Omental fat pad (tissue), 4 donors: ENCODE data around the gene MRC1. TPM values are rescaled to one million over a fixed set of nuclear protein-coding genes. Genes with fewer than 3 reads are reported as not detected.

Source experiments
- ATAC-seq: fragments of 150-250 bp; one replicate; pipeline ENCODE4 v1.9.1; 2016; ENCODE audit warnings: mild to moderate bottlenecking, moderate library complexity; ENCODE audit not compliant: low FRiP score
- DNase-seq: peaks from one replicate; pipeline ENCODE4 v3.0.0-alpha.2; 2019; ENCODE audit warnings: low spot score
- total RNA-seq, 4 donors: library from RNA; depleted of rRNA; stranded (reverse); fragments of >200 nt; gene quantifications; one replicate each; pipeline ENCODE4 v1.1.0, GENCODE V29; 2016
- TF ChIP-seq, protein P1 (sequence below), 3 donors: fragments of 450-650 bp; IDR thresholded peaks; one replicate each; pipeline ENCODE4 v1.5.1; 2016 to 2017; ENCODE audit warnings: antibody characterized with exemption in 3 of 3, mild to moderate bottlenecking in 3 of 3, moderate library complexity in 2 of 3

MRC1 gene
- total RNA-seq, 4 donors from 2014 or later = 130 to 206 (median 139) TPM

DNA sequence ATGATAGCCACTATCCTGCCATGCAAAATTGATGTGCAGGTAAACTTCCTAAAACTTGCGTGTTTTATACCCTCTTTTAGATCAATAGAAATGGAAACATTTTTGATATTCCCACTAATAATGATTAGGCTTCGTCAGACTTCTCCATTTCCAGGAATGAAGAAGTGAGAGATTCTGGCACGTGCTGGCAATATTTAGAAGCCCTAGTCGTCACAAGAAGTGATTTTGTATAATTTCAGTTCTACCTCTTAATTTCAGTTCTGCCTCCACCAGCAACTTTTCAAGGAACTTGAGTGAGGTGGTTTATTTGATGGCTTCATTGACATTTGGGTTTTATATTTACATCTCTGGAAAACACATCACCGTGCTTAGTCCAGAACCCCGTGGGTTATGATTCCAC, 61.9 kb downstream of the MRC1 start:
- no peak for DNase-seq
- ATAC-seq = no peak
- TF ChIP-seq, protein P1, sequence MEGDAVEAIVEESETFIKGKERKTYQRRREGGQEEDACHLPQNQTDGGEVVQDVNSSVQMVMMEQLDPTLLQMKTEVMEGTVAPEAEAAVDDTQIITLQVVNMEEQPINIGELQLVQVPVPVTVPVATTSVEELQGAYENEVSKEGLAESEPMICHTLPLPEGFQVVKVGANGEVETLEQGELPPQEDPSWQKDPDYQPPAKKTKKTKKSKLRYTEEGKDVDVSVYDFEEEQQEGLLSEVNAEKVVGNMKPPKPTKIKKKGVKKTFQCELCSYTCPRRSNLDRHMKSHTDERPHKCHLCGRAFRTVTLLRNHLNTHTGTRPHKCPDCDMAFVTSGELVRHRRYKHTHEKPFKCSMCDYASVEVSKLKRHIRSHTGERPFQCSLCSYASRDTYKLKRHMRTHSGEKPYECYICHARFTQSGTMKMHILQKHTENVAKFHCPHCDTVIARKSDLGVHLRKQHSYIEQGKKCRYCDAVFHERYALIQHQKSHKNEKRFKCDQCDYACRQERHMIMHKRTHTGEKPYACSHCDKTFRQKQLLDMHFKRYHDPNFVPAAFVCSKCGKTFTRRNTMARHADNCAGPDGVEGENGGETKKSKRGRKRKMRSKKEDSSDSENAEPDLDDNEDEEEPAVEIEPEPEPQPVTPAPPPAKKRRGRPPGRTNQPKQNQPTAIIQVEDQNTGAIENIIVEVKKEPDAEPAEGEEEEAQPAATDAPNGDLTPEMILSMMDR (IDR thresholded peaks at IDR 0.05) = no peak

DNA sequence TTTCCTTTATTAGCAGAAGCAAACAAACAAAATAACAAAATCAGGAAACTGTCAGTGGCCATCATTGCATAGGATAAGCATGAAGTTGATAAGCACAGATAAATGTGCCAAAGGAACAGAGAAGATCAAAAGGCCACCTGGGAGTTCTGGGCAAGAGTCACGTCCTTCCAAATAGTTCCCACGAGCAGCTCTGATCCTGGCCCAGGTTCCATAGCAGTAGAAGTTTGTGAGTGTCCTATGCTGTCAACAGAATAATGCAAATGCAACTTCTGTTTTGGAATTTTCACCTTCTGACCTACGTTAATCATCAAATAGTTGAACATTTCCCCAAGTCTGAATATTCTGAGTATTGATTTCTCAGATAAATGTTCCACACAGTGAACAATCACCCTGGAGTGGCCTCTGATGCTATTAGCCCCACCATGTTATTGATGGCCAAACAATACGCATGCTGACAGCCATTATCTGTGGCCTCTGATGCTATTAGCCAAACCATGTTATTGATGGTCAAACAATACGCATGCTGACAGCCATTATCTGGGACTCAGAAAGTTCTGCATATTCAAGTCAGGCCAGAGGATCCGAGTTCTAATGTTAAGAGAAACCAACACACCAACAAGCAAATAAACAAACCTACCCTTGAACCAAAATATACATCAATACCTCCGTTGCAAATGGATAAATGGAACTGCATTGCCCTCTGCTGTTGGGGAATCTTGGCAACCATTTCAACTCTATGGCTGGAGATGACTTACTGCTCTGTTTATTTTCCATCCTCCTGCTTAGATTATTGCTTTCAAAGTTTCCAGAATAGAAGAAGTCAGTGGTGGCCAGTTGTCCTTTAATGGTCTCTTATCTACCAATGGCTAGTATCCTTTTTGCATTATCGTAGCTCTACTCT, 63.3 kb downstream of the MRC1 start:
- TF ChIP-seq, protein P1 (IDR thresholded peaks at IDR 0.05) = no peak
- ATAC-seq (no peak), DNase-seq (no peak)

DNA sequence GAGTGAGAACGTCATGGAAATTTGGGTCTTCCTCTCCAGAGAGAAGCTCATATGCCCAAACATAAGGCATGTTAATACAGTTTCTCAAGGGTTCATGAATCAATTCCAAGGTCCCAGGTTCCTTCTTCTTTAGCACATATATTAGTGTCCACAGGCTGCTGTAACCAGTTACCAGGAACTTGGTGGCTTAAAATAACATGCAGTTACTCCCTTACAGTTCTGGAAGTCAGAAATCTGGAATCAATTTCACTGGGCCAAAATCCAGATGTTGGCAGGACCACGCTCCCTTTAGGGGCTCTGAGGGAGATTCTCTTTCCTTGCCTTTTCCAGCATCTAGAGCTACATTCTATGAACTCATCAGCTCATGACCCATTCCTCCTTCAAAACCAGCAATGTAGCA, 64.8 kb downstream of the MRC1 start:
- DNase-seq (no peak), ATAC-seq (no peak)
- TF ChIP-seq, protein P1 (IDR thresholded peaks at IDR 0.05) = no peak

DNA sequence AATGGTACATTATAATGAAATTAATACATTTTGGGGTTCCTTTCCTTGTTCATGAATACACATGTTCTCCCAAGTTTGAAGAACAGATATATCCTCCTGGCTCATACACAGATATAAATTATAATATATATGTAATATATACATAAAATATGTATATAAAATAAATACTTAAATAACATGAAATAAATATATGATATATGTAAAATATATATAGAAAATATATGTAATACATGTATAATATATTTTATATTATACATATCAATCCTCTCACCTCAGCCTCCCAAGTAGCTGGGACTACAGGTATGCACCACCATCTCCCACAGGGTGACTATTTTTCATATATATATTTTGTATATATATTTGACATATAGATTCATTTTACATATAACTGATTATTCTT, 68.0 kb downstream of the MRC1 start:
- DNase-seq (no peak), ATAC-seq (no peak)
- TF ChIP-seq, protein P1 (IDR thresholded peaks at IDR 0.05) = no peak

DNA sequence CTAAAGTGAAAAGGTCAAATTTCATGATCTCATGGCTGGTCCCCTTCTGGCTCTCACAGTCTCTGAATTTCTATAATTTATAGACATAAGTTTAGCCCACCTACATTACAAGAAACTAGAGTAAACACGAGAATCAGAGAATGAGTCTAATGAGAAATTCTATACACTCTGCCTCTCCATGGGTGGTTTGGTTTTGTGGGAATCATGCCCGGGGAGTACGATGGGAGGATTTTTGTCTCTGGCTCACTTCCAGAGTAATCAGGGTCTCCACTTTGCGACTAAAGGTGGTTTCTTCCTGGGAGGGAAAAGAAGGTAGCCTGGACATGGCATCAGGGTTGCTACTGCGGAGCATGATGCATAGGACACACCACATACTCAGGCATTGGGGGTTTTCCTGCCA, 69.7 kb downstream of the MRC1 start:
- TF ChIP-seq, protein P1 (IDR thresholded peaks at IDR 0.05) = no peak
- no peak for DNase-seq
- ATAC-seq = no peak

DNA sequence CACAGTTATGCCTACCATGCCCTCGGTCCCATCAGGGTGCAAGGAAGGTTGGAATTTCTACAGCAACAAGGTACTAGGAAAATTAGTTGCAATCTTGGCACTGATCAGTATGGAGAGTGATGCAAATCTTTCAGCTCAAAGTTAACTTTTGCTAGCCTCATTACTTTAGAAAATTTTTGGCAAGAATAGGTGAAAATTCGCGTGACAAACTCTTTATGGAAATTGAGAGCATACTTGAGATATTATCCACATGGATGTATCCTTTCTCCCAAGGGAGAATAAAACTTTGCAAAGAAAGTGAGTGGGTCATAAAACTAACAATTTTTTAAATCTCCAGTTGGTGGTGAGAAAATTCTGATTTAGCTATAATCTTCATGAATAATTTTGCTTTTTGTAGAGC, 71.5 kb downstream of the MRC1 start:
- ATAC-seq (no peak), DNase-seq (no peak)
- TF ChIP-seq, protein P1 (IDR thresholded peaks at IDR 0.05) = no peak

DNA sequence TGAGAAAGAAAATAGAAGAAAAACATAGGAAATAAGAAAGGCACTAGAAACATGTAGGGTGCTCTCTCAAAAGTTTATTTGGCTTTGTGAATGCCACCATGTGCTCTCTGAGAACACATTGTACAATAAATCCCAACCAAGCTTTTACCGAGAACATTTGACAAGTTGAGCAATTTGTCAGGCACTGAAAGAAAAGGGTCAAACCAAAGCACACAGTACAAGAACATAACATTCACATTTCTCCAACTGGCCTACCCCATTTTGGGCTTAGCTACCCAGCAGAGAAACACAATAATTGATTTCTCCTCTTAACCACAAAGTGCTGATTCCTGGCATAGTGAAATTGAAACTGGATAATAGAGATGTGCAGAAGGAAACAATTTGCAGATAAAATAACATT, 73.4 kb downstream of the MRC1 start:
- ATAC-seq (no peak), DNase-seq (no peak)

More for the DNA sequence above, 73.4 kb downstream of the MRC1 start:
- TF ChIP-seq, protein P1 (IDR thresholded peaks at IDR 0.05) = no peak
